SK-N-DZ (cell line): Measurements from ENCODE around the gene PHRF1.
"Not testable (repeated sequence)": the region's sequence is repeated elsewhere in the genome, so short reads cannot be mapped to it uniquely, and the experiment has no call there.

Source experiments
- DNase-seq: peaks from one replicate; pipeline ENCODE4 v3.0.0-alpha.2; 2015; ENCODE audit warnings: low spot score
- small RNA-seq, 2 experiments: library from RNA; depleted of rRNA; stranded (forward); fragments of <200 nt; gene quantifications; one replicate each; pipeline ENCODE3, GENCODE V24; 2014

PHRF1 gene

GRCh38 chr11:653136-653535, 76.9 kb downstream of the PHRF1 start:
- not testable (repeated sequence) for DNase-seq

- DNase-seq = no peak
Observed at GRCh38 chr11:653837-654236, 77.6 kb downstream of the PHRF1 start.

- DNase-seq = not testable (repeated sequence)
Observed at GRCh38 chr11:654444-654843, 78.2 kb downstream of the PHRF1 start.

GRCh38 chr11:655036-655726, 78.9 kb downstream of the PHRF1 start:
- no peak for DNase-seq

- DNase-seq = no peak
Observed at GRCh38 chr11:656426-656825, 80.2 kb downstream of the PHRF1 start.

GRCh38 chr11:656866-657265, 80.6 kb downstream of the PHRF1 start:
- no peak for DNase-seq

GRCh38 chr11:657691-658126, 81.4 kb downstream of the PHRF1 start:
- no peak for DNase-seq

GRCh38 chr11:659532-660085, 83.3 kb downstream of the PHRF1 start:
- no peak for DNase-seq

- DNase-seq = no peak
Observed at GRCh38 chr11:660281-660680, 84.0 kb downstream of the PHRF1 start.

GRCh38 chr11:660681-661444, 84.6 kb downstream of the PHRF1 start:
- no peak for DNase-seq

Small RNA genes lying within 50 kb of the gene (small RNA-seq; reads per million reads assigned to genes)
- gene MIR210 = 3.9 to 61.7 reads per million in 2 experiments
